GOT3 (cell line): ENCODE results near the gene GPER1.
A peak's percentile ranks its signal among the peaks of the same experiment; 100 is the strongest.
"Not testable (repeated sequence)": the region's sequence is repeated elsewhere in the genome, so short reads cannot be mapped to it uniquely, and the experiment has no call there.

Source experiments
- DNase-seq: peaks from one replicate; lab custom pipeline; 2025; ENCODE audit warnings: mixed read lengths; lab: John Stamatoyannopoulos, UW

GPER1 gene

GRCh38 chr7:1070544-1071011, 17.3 kb upstream of the GPER1 start:
- no peak for DNase-seq

- no peak for DNase-seq
Observed at GRCh38 chr7:1071731-1072254, 16.1 kb upstream of the GPER1 start.

GRCh38 chr7:1073142-1073977, 14.6 kb upstream of the GPER1 start:
- DNase-seq, result no peak

GRCh38 chr7:1074018-1074417, 13.9 kb upstream of the GPER1 start:
- DNase-seq, result not testable (repeated sequence)

- no peak for DNase-seq
Observed at GRCh38 chr7:1074593-1075431, 13.1 kb upstream of the GPER1 start.

GRCh38 chr7:1076184-1077072, 11.5 kb upstream of the GPER1 start:
- DNase-seq, result no peak

GRCh38 chr7:1078519-1078918, 9.4 kb upstream of the GPER1 start:
- no peak for DNase-seq

- DNase-seq, result no peak
Observed at GRCh38 chr7:1078985-1079384, 8.9 kb upstream of the GPER1 start.

- DNase-seq, result no peak
Observed at GRCh38 chr7:1079546-1079945, 8.4 kb upstream of the GPER1 start.

GRCh38 chr7:1080252-1080920, 7.5 kb upstream of the GPER1 start:
- DNase-seq, result no peak

GRCh38 chr7:1080921-1081255, 7.0 kb upstream of the GPER1 start:
- no peak for DNase-seq

- DNase-seq, result no peak
Observed at GRCh38 chr7:1081336-1081735, 6.6 kb upstream of the GPER1 start.

GRCh38 chr7:1081931-1082401, 5.9 kb upstream of the GPER1 start:
- no peak for DNase-seq

GRCh38 chr7:1083729-1084657, 3.9 kb upstream of the GPER1 start:
- no peak for DNase-seq

GRCh38 chr7:1085266-1085665, 2.6 kb upstream of the GPER1 start:
- no peak for DNase-seq

- DNase-seq, result no peak
Observed at GRCh38 chr7:1085910-1086421, 1.9 kb upstream of the GPER1 start.

- peak; percentile 19 for DNase-seq
Observed at GRCh38 chr7:1086588-1087464, 1.1 kb upstream of the GPER1 start.

- DNase-seq, result no peak
Observed at GRCh38 chr7:1087465-1087814, 473 bp upstream of the GPER1 start.

- DNase-seq, result no peak
Observed at GRCh38 chr7:1090236-1090635, 2.3 kb downstream of the GPER1 start.
